HG03139 (cell line): ENCODE data around the gene CTXND2.

ENCODE experiments used
- ATAC-seq: cut with Tn5 transposase; IDR thresholded peaks from one replicate; pipeline ENCODE4 v1.9.1; 2021; ENCODE audit not compliant: unreplicated experiment

CTXND2 gene

DNA sequence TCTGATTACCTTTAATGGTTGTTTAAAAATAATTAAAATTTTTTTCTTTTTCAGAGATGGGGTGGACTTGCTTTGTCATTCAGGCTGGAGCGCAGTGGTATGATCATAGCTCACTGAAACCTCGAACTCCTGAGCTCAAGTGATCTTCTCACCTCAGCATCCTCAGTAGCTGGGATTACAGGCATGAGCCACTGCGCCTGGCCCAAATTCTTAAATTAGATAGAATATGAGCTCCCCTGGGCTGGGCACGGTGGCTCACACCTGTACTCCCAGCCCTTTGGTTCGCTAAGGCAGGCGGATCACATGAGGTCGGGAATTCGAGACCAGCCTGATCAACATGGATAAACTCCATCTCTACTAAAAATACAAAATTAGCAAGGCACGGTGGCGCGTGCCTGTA, 70.7 kb downstream of the CTXND2 start:
- ATAC-seq = no peak

DNA sequence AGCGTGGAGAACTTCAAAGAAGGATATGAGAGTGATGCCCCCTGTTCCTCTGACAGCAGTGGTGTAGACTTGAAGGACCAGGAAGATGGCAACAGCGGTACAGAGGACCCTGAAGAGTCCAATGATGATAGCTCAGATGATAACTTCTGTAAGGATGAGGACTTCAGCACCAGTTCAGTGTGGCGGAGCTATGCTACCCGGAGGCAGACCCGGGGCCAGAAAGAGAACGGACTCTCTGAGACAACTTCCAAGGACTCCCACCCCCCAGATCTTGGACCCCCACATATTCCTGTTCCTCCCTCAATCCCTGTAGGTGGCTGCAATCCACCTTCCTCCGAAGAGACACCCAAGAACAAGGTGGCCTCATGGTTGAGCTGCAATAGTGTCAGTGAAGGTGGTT, 73.7 kb downstream of the CTXND2 start:
- no peak for ATAC-seq

DNA sequence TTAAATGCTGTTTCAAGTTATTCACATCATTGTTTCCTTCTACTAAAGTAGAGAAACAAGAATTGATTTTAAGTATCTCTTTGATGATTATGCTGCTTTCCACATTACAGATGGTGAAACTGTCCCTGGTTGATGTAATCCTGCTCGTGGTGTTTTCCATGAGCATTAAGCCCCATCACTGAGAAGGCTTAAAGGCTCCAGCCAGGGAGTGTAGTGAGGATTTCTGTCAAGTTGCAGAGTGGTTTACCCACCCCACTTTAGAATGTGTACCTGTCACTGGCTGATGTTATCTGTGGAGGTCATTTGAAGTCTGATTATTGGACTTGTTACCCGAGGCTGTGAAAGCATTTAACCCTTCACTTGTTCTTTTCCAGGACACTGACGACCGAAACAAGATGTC, 74.8 kb downstream of the CTXND2 start:
- ATAC-seq = no peak
